A673 (cell line): ENCODE results near the gene CHST2.

Source experiments
- CTCF ChIP-seq: fragments of 300-800, 200-600 bp; sonication (generic); conservative IDR thresholded peaks from 2 replicates; pipeline ENCODE4 v1.5.1; 2017; ENCODE audit warnings: low read depth, mild to moderate bottlenecking, antibody characterized with exemption, low read length, moderate library complexity, mixed read lengths
- EZH2 ChIP-seq: fragments of 200-600 bp; sonication (generic); IDR thresholded peaks from 2 replicates; pipeline ENCODE4 v1.6.1; 2017; ENCODE audit warnings: borderline replicate concordance, low read depth, mild to moderate bottlenecking, mixed read lengths, antibody characterized with exemption, low read length; ENCODE audit not compliant: poor library complexity, severe bottlenecking

GRCh38 chr3:143119009-143119914 is at the start of gene CHST2:
- TF ChIP-seq EZH2 (no peak), CTCF (no peak)
